RWPE1 (cell line): ENCODE measurements around the gene LMO7.
"Not testable (repeated sequence)": the region's sequence is repeated elsewhere in the genome, so short reads cannot be mapped to it uniquely, and the experiment has no call there.

Experiments
- CTCF ChIA-PET: fragments of 350-600 bp; sonication (Branson Sonifier 250); formaldehyde crosslinking; extraction: SDS; loops from one replicate; lab custom pipeline; 2021; lab: Yijun Ruan, JAX
- POLR2A ChIA-PET: fragments of 400-600 bp; formaldehyde crosslinking; extraction: SDS; loops from one replicate; lab custom pipeline; 2020; ENCODE audit warnings: antibody characterized with exemption; ENCODE audit not compliant: low non-redundant PET; lab: Yijun Ruan, JAX
- DNase-seq: peaks from one replicate; pipeline ENCODE4 v3.0.0; 2012; ENCODE audit warnings: low spot score
- H3K27ac ChIP-seq: fragments of 450-650 bp; 2 replicates; pipeline ENCODE4 v1.5.1; 2017
- CTCF ChIP-seq: fragments of 450-650 bp; conservative IDR thresholded peaks from 2 replicates; pipeline ENCODE4 v1.5.1; 2017; ENCODE audit warnings: low read depth, mild to moderate bottlenecking

LMO7 gene

GRCh38 chr13:75721307-75721706, 85.2 kb downstream of the LMO7 start:
- H3K27ac ChIP-seq = no peak overlapping the region
- ChIA-PET POLR2A (no interaction called here), CTCF (no interaction called here)
- DNase-seq = no peak
- TF ChIP-seq CTCF = no peak

- no peak for DNase-seq
- CTCF ChIA-PET = interaction anchor here (0.6 kb wide), 1 partner anchor 9 kb away, joined by 3 read pairs; no protein-coding TSS in a partner anchor
- no peak for TF ChIP-seq CTCF
- POLR2A ChIA-PET = no interaction called here
- H3K27ac ChIP-seq = no peak overlapping the region
These were observed 87.8 kb downstream of the LMO7 start for GRCh38 chr13:75723901-75724300.

- no peak overlapping the region for H3K27ac ChIP-seq
- no peak for TF ChIP-seq CTCF
- ChIA-PET POLR2A (interaction anchor here (0.6 kb wide), 1 partner anchor 20 kb away, joined by 4 read pairs; no protein-coding TSS in a partner anchor), CTCF (interaction anchor here (0.6 kb wide), 2 partner anchors 50 to 786 kb away, joined by 3 to 4 read pairs; no protein-coding TSS in a partner anchor)
- DNase-seq = no peak
These were observed 88.8 kb downstream of the LMO7 start for GRCh38 chr13:75724752-75725517.

GRCh38 chr13:75725736-75726135, 89.6 kb downstream of the LMO7 start:
- CTCF ChIA-PET = interaction anchor here (0.6 kb wide), 1 partner anchor 786 kb away, joined by 4 read pairs; no protein-coding TSS in a partner anchor
- H3K27ac ChIP-seq = no peak overlapping the region
- POLR2A ChIA-PET = no interaction called here
- DNase-seq = no peak
- TF ChIP-seq CTCF = no peak

GRCh38 chr13:75726306-75726705, 90.2 kb downstream of the LMO7 start:
- no peak overlapping the region for H3K27ac ChIP-seq
- TF ChIP-seq CTCF = no peak
- DNase-seq = no peak
- ChIA-PET POLR2A (no interaction called here), CTCF (no interaction called here)

- POLR2A ChIA-PET, CTCF ChIA-PET, H3K27ac ChIP-seq, DNase-seq: not testable (repeated sequence)
These were observed 97.0 kb downstream of the LMO7 start for GRCh38 chr13:75733113-75733512.

GRCh38 chr13:75736173-75736572, 100.0 kb downstream of the LMO7 start:
- TF ChIP-seq CTCF = no peak
- no peak overlapping the region for H3K27ac ChIP-seq
- ChIA-PET CTCF (no interaction called here), POLR2A (no interaction called here)
- no peak for DNase-seq
